Astrocyte of the spinal cord (primary cell): Measurements from ENCODE around the gene WWOX.

Experiments
- DNase-seq: peaks from one replicate; pipeline ENCODE4 v3.0.0; 2011; ENCODE audit warnings: low read depth, low spot score
- H3K4me3 ChIP-seq: 2 replicates; pipeline ENCODE4 v1.5.1; 2011; ENCODE audit warnings: low read depth, mild to moderate bottlenecking, low read length, moderate library complexity
- CTCF ChIP-seq: IDR thresholded peaks from 2 replicates; pipeline ENCODE4 v1.5.1; 2012; ENCODE audit warnings: low read depth, mild to moderate bottlenecking, low read length, inconsistent platforms
- in situ Hi-C: cut with HindIII; loops from 2 replicates; pipeline ENCODE4 v1.10.0; 2017; ENCODE audit warnings: low sequenced_read_pairs

The WWOX gene

GRCh38 chr16:78465730-78466129 is 366.3 kb downstream of the WWOX start:
- no peak overlapping the region for H3K4me3 ChIP-seq
- in situ Hi-C loops = no loop called here
- no peak for DNase-seq
- no peak for TF ChIP-seq CTCF

- no peak for TF ChIP-seq CTCF
- no peak overlapping the region for H3K4me3 ChIP-seq
- in situ Hi-C loops = no loop called here
- no peak for DNase-seq
Measured at GRCh38 chr16:78469787-78470186, 370.3 kb downstream of the WWOX start.

- in situ Hi-C loops = no loop called here
- H3K4me3 ChIP-seq = no peak overlapping the region
- DNase-seq = no peak
- no peak for TF ChIP-seq CTCF
Measured at GRCh38 chr16:78473031-78473699, 373.7 kb downstream of the WWOX start.

- no peak for TF ChIP-seq CTCF
- in situ Hi-C loops = no loop called here
- no peak overlapping the region for H3K4me3 ChIP-seq
- DNase-seq = no peak
Measured at GRCh38 chr16:78474762-78475161, 375.3 kb downstream of the WWOX start.

GRCh38 chr16:78476615-78477014 is 377.2 kb downstream of the WWOX start:
- no peak for TF ChIP-seq CTCF
- H3K4me3 ChIP-seq = no peak overlapping the region
- no peak for DNase-seq
- in situ Hi-C loops = no loop called here

- no peak for DNase-seq
- H3K4me3 ChIP-seq = no peak overlapping the region
- TF ChIP-seq CTCF = peak; percentile 34
- in situ Hi-C loops = no loop called here
Measured at GRCh38 chr16:78478267-78478861, 378.9 kb downstream of the WWOX start.
